HepG2 (cell line): ENCODE results near the gene INF2. TPM values are rescaled to one million over a fixed set of nuclear protein-coding genes. Genes with fewer than 3 reads are reported as not detected.

Source experiments
- BATF2 ChIP-seq: sonication (generic); formaldehyde crosslinking; IDR thresholded peaks from 2 replicates; pipeline ENCODE4 v1.8.0; 2022; ENCODE audit warnings: mild to moderate bottlenecking, missing genetic modification reagents, moderate library complexity
- CC2D1A ChIP-seq: sonication (generic); formaldehyde crosslinking; IDR thresholded peaks from 2 replicates; pipeline ENCODE4 v1.8.1; 2023; ENCODE audit warnings: mild to moderate bottlenecking, missing genetic modification reagents
- LRRFIP1 ChIP-seq: sonication (generic); formaldehyde crosslinking; conservative IDR thresholded peaks from 2 replicates; pipeline ENCODE4 v1.4.0; 2020; ENCODE audit warnings: missing genetic modification reagents
- NRL ChIP-seq: sonication (generic); formaldehyde crosslinking; IDR thresholded peaks from 2 replicates; pipeline ENCODE4 v1.5.0; 2020; ENCODE audit warnings: missing genetic modification reagents, mild to moderate bottlenecking, moderate library complexity, borderline replicate concordance
- PBX3 ChIP-seq: sonication (generic); formaldehyde crosslinking; IDR thresholded peaks from 2 replicates; pipeline ENCODE4 v1.8.1; 2023; ENCODE audit warnings: missing genetic modification reagents, inconsistent platforms, borderline replicate concordance
- PPARG ChIP-seq: conservative IDR thresholded peaks from 2 replicates; pipeline ENCODE4 v1.6.1; 2016; ENCODE audit warnings: missing biosample characterization, missing genetic modification reagents
- SNAPC4 ChIP-seq: sonication (generic); formaldehyde crosslinking; IDR thresholded peaks from 2 replicates; pipeline ENCODE4 v1.4.0; 2020; ENCODE audit warnings: mild to moderate bottlenecking, missing genetic modification reagents
- ZFX ChIP-seq: sonication (generic); formaldehyde crosslinking; IDR thresholded peaks from 2 replicates; pipeline ENCODE4 v1.4.0; 2020; ENCODE audit warnings: mild to moderate bottlenecking, low read depth, missing genetic modification reagents, moderate library complexity
- ZNF33B ChIP-seq: sonication (generic); formaldehyde crosslinking; IDR thresholded peaks from 2 replicates; pipeline ENCODE4 v1.5.1; 2020; ENCODE audit warnings: mild to moderate bottlenecking, missing genetic modification reagents
- ZNF768 ChIP-seq: sonication (generic); formaldehyde crosslinking; IDR thresholded peaks from 2 replicates; pipeline ENCODE4 v1.4.0; 2020; ENCODE audit warnings: missing genetic modification reagents
- polyA plus RNA-seq, 8 experiments: library from polyadenylated mRNA; depleted of rRNA in 3 of 8; stranded (reverse) in 7 of 8; unstranded in 1 of 8; fragments of >200 nt; fragmentation: Illumina TruSeq in 4 of 8; extraction: Trizol in 4 of 8; gene quantifications; 2 replicates each; pipeline versions ENCODE4 v1.2.1 to v1.2.3, GENCODE V29; 2011 to 2016; ENCODE audit warnings: low read depth in 4 of 8, missing spikeins in 1 of 8, mixed read lengths in 1 of 8; ENCODE audit not compliant: insufficient read depth in 1 of 8
- total RNA-seq, 5 experiments: library from RNA; depleted of rRNA; stranded (reverse); fragments of >200 nt; fragmentation: Illumina TruSeq; extraction: Trizol; gene quantifications; 2 replicates each; pipeline ENCODE4 v1.2.3, GENCODE V29; 2016; ENCODE audit warnings: low read depth in 1 of 5

Gene INF2
- total and polyA plus RNA-seq, 2 of the 13 experiments (the other 11 are each of a cell fraction or from before 2014, with no cell fraction given): 16.4 to 26.4 TPM

- no peak for TF ChIP-seq SNAPC4
- no peak; the same call in 1 of the 2 replicates for TF ChIP-seq ZFX (CRISPR knock-in tag)
- no peak for TF ChIP-seq LRRFIP1 (CRISPR knock-in tag)
- TF ChIP-seq CC2D1A (CRISPR knock-in tag): no peak
- no peak for TF ChIP-seq PBX3
- TF ChIP-seq ZNF768 (CRISPR knock-in tag): no peak
- 0 out of 2 replicates have a peak, but pooled peaks have one; percentile 22 for TF ChIP-seq ZNF33B
- no peak for TF ChIP-seq NRL (CRISPR knock-in tag)
- no peak for TF ChIP-seq PPARG (CRISPR knock-in tag)
- TF ChIP-seq BATF2 (CRISPR knock-in tag): 0 out of 2 replicates have a peak, but pooled peaks have one; percentile 31
These were observed 811 bp upstream of the INF2 start (continued) for GRCh38 chr14:104688505-104689108.
